ENCODE results near the gene KCND1.

KCND1 gene

DNA sequence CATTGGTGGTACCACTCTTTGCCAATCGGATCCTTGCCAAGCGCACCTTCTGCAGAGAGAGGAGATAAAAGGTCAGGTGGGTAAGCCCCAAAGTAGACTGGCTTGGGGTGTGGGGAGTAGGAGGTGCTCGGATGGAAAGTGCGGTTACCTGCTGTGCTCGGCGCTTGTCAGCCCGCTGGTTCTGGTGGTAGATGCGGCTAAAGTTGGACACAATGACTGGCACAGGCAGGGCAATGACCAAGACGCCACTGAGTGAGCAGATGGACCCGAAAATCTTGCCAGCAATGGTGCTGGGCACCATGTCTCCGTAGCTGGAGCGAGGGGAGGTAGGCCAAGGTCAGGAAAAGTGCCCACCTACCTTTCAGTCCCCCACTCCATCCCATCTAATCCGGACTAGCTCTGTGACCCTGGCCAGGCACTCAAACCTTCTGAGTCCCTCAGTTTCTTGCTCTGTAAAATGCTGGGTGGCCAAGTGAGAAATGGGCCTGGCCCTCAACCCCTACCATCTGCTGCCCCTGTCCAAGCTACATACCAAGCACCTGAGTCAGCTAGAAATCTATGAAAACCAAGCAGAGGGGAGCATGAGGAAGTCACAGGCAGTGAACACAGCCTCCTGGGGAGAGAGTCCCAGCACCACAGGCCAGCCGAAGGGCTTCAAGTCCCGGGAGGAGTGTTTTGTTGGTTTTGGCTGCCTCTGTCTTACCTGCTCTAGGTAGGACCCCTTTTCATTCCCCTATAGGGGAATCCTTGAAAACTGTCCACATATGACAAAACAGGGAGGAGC lies 4.7 kb downstream of the KCND1 start:
- TF ChIP-seq CTCF (IDR thresholded peaks at IDR 0.05) (no peak), ZFX (IDR thresholded peaks at IDR 0.05; ENCODE audit: borderline replicate concordance) (no peak)
- no peak overlapping the region for H3K27ac ChIP-seq

DNA sequence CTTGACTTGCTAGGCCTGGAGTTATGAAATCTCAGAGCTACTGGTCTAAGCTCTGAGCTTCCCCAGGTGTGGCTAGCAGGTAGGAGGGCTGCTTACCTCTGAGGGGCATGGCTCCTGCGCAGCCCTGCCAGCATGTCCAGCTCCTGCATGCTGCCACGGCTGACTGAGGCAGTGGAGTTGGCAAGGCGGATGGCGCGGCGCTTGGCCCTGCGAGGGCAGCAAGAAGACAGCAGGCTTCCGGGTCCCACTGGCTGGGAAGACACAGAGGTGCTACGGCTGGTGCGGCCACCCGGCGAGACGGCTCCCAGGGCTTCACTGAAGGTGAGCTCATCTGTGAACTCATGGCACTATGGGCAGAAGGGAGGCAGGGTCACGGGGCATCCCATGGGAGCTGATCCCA lies 5.7 kb downstream of the KCND1 start:
- H3K27ac ChIP-seq, result no peak overlapping the region
- TF ChIP-seq ZFX (IDR thresholded peaks at IDR 0.05; ENCODE audit: borderline replicate concordance) (no peak), CTCF (IDR thresholded peaks at IDR 0.05) (no peak)

- TF ChIP-seq CTCF (IDR thresholded peaks at IDR 0.05) (no peak), ZFX (IDR thresholded peaks at IDR 0.05; ENCODE audit: borderline replicate concordance) (no peak)
- H3K27ac ChIP-seq, result no peak overlapping the region
These were observed 10.0 kb downstream of the KCND1 start for GRCh38 chrX:48961585-48962091.

- TF ChIP-seq ZFX (IDR thresholded peaks at IDR 0.05; ENCODE audit: borderline replicate concordance) (no peak), CTCF (IDR thresholded peaks at IDR 0.05) (no peak)
These were observed 11.4 kb downstream of the KCND1 start for GRCh38 chrX:48960291-48960690.

GRCh38 chrX:48958635-48959094 lies 13.0 kb downstream of the KCND1 start:
- TF ChIP-seq CTCF (IDR thresholded peaks at IDR 0.05) (no peak), ZFX (IDR thresholded peaks at IDR 0.05; ENCODE audit: borderline replicate concordance) (no peak)
- H3K27ac ChIP-seq, result peak overlapping the region; percentile 93

More at GRCh38 chrX:48960291-48960690, 11.4 kb downstream of the KCND1 start:
- H3K27ac ChIP-seq, result no peak overlapping the region

- TF ChIP-seq CTCF (IDR thresholded peaks at IDR 0.05) (no peak), ZFX (IDR thresholded peaks at IDR 0.05; ENCODE audit: borderline replicate concordance) (no peak)
- H3K27ac ChIP-seq, result peak overlapping the region; percentile 93
These were observed 13.6 kb downstream of the KCND1 start for GRCh38 chrX:48957827-48958634.

All from 22Rv1 (cell line).